ENCODE results near the gene ATF3.

The ATF3 gene

GRCh38 chr1:212587888-212588510 is 20.6 kb upstream of the ATF3 start:
- Histone ChIP-seq H3K27ac (ENCODE audit: low read length) (no peak overlapping the region), H3K36me3 (ENCODE audit: control insufficient read depth, low read depth, low read length) (no peaks in the 10 kb centered on the region), H3K27me3 (ENCODE audit: control insufficient read depth, insufficient read depth, low read length) (no peaks in the 10 kb centered on the region), H3K9ac (ENCODE audit: low read length) (no peak overlapping the region), H3K9me3 (ENCODE audit: control insufficient read depth, low read depth, low read length) (no peaks in the 10 kb centered on the region), H3K4me3 (ENCODE audit: low read length) (no peak overlapping the region), H3K4me1 (ENCODE audit: control insufficient read depth, low read depth, low read length) (peaks cover 4% of the 10 kb centered on the region)

DNA sequence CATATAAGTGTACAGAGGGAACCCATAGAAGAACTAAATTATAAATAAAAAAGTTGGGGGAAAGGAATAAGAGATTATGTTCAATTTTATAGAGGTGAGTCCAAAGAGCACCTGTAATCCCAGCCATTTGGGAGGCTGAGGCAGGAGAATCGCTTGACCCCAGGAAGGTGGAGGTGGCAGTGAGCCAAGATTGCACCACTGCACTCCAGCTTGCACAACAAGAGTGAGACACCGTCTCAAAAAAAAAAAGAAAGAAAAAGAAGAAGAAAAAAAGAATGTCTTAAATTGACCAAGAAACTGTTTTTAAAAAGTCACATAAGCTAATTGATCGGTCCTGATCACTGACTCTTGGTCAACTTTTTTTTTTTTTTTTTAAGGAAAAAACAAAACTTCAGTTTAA is 19.1 kb upstream of the ATF3 start:
- Histone ChIP-seq H3K9ac (ENCODE audit: low read length) (no peak overlapping the region), H3K9me3 (ENCODE audit: control insufficient read depth, low read depth, low read length) (no peaks in the 10 kb centered on the region)

DNA sequence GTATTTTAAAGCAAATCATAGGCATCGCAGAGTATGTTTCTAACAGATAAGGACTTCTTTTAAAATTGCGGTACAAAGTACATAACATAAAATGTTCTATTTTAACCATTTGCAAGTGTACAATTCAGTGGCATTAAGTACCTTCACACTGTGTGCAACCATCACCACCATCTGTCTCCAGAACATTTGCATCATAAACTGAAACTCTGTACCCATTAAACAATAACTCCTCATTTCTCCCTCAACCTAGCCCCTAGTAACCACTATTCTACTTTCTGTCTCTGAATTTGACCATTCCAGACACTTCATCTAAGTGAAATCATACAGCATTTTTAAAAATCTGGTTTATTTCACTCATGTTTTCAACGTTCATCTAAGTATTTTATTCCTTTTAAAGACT is 16.6 kb upstream of the ATF3 start:
- Histone ChIP-seq H3K27me3 (ENCODE audit: control insufficient read depth, insufficient read depth, low read length) (no peaks in the 10 kb centered on the region), H3K9me3 (ENCODE audit: control insufficient read depth, low read depth, low read length) (no peaks in the 10 kb centered on the region), H3K36me3 (ENCODE audit: control insufficient read depth, low read depth, low read length) (no peaks in the 10 kb centered on the region), H3K9ac (ENCODE audit: low read length) (no peak overlapping the region), H3K4me3 (ENCODE audit: low read length) (no peak overlapping the region), H3K27ac (ENCODE audit: low read length) (no peak overlapping the region), H3K4me1 (ENCODE audit: control insufficient read depth, low read depth, low read length) (peaks cover 14% of the 10 kb centered on the region)

More for the DNA sequence above, 19.1 kb upstream of the ATF3 start:
- H3K4me1 ChIP-seq (ENCODE audit: control insufficient read depth, low read depth, low read length), result peaks cover 4% of the 10 kb centered on the region
- no peak overlapping the region for H3K27ac ChIP-seq (ENCODE audit: low read length)
- no peak overlapping the region for H3K4me3 ChIP-seq (ENCODE audit: low read length)
- no peaks in the 10 kb centered on the region for H3K27me3 ChIP-seq (ENCODE audit: control insufficient read depth, insufficient read depth, low read length)
- no peaks in the 10 kb centered on the region for H3K36me3 ChIP-seq (ENCODE audit: control insufficient read depth, low read depth, low read length)

DNA sequence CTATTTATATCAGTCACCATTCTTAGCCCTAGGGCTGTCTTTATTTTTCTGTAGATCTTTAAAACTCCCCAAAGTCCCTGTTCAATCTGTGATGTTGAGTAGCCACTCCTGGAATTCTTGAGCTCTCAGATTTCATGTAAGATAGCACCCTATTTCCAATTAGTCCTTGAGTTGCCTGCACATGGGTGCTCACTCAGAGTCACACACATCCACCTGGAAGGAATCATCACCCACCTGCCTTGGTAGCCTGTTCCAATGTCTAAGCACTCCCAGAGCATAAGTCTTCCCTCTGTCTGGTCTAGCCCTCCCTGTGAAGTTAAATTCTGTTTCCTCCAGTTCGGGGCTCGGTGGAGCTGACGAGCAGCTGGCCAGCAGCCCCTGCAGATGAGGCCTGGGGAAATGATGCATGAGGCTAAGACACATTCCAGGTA is 14.7 kb upstream of the ATF3 start:
- Histone ChIP-seq H3K27ac (ENCODE audit: low read length) (no peak overlapping the region), H3K9me3 (ENCODE audit: control insufficient read depth, low read depth, low read length) (no peaks in the 10 kb centered on the region), H3K27me3 (ENCODE audit: control insufficient read depth, insufficient read depth, low read length) (no peaks in the 10 kb centered on the region), H3K4me1 (ENCODE audit: control insufficient read depth, low read depth, low read length) (peaks cover 10% of the 10 kb centered on the region), H3K36me3 (ENCODE audit: control insufficient read depth, low read depth, low read length) (no peaks in the 10 kb centered on the region), H3K9ac (ENCODE audit: low read length) (no peak overlapping the region), H3K4me3 (ENCODE audit: low read length) (no peak overlapping the region)

DNA sequence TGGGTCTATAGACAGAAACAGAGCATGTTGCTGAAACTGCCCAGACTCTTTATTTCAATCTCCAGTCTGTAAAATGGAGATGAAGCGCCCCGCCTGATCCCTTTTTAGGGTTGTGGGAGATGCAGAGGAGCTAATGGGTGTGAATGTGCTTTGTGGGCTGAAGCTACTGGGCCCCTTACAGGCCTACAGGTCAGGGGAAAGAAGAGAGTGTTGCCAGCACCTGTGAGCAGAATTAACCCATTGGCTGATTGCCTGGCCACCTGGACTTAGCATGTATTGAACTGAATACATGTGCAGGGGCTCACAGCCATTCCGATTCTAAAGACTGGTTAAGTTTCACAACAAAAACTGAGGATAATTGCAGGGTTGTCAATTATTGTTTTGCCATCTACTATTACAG is 13.9 kb upstream of the ATF3 start:
- Histone ChIP-seq H3K9me3 (ENCODE audit: control insufficient read depth, low read depth, low read length) (no peaks in the 10 kb centered on the region), H3K4me1 (ENCODE audit: control insufficient read depth, low read depth, low read length) (peaks cover 10% of the 10 kb centered on the region), H3K36me3 (ENCODE audit: control insufficient read depth, low read depth, low read length) (no peaks in the 10 kb centered on the region), H3K9ac (ENCODE audit: low read length) (no peak overlapping the region), H3K4me3 (ENCODE audit: low read length) (no peak overlapping the region), H3K27ac (ENCODE audit: low read length) (no peak overlapping the region), H3K27me3 (ENCODE audit: control insufficient read depth, insufficient read depth, low read length) (no peaks in the 10 kb centered on the region)

- no peaks in the 10 kb centered on the region for H3K36me3 ChIP-seq (ENCODE audit: control insufficient read depth, low read depth, low read length)
- H3K4me3 ChIP-seq (ENCODE audit: low read length), result no peak overlapping the region
- no peaks in the 10 kb centered on the region for H3K27me3 ChIP-seq (ENCODE audit: control insufficient read depth, insufficient read depth, low read length)
- H3K9ac ChIP-seq (ENCODE audit: low read length), result no peak overlapping the region
- H3K27ac ChIP-seq (ENCODE audit: low read length), result no peak overlapping the region
- H3K9me3 ChIP-seq (ENCODE audit: control insufficient read depth, low read depth, low read length), result no peaks in the 10 kb centered on the region
- H3K4me1 ChIP-seq (ENCODE audit: control insufficient read depth, low read depth, low read length), result peaks cover 10% of the 10 kb centered on the region
Measured at GRCh38 chr1:212595229-212595628, 13.3 kb upstream of the ATF3 start.

GRCh38 chr1:212595787-212596714 is 12.5 kb upstream of the ATF3 start:
- no peaks in the 10 kb centered on the region for H3K36me3 ChIP-seq (ENCODE audit: control insufficient read depth, low read depth, low read length)
- H3K27me3 ChIP-seq (ENCODE audit: control insufficient read depth, insufficient read depth, low read length), result no peaks in the 10 kb centered on the region
- H3K9ac ChIP-seq (ENCODE audit: low read length), result no peak overlapping the region
- H3K4me3 ChIP-seq (ENCODE audit: low read length), result no peak overlapping the region
- no peaks in the 10 kb centered on the region for H3K9me3 ChIP-seq (ENCODE audit: control insufficient read depth, low read depth, low read length)
- H3K4me1 ChIP-seq (ENCODE audit: control insufficient read depth, low read depth, low read length), result peaks cover 10% of the 10 kb centered on the region
- H3K27ac ChIP-seq (ENCODE audit: low read length), result no peak overlapping the region

DNA sequence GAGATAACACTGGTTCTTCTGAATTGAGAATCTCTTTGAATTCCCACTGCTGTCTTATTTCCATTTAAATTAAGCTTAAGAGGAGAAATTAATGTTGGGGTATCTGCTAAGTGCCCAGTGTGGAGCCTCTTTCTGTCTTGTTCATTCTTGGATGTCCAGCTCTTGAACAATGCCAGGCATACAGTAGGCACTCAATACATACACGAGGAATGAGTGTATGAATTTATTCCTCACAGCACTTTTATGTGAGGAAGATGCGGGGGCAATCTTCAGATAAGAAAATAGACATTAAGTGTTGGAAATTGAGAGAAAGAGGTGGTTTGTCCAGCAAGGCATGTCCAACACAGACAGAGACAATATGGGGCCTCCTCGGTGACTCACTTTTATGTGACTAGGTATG is 11.8 kb upstream of the ATF3 start:
- H3K4me3 ChIP-seq (ENCODE audit: low read length), result no peak overlapping the region

DNA sequence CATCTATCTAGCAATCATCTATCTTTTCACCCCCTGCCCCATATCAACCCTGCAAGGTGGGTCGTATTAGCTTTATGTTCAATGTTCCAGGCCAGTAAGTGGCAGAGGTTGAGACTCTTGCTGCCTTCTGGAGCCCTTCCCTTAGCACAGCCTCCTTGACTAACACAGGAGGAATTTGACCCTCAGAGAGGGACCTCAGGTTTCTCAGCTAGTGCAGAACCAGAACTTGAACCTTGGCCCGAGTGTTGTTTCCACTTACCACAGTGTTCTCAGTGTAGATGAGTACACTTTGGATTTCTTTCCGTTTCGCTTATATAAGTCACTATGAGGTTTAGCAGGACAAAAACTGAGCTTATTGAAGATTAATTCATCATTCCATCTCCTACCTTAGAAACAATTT is 11.1 kb upstream of the ATF3 start:
- H3K27me3 ChIP-seq (ENCODE audit: control insufficient read depth, insufficient read depth, low read length), result no peaks in the 10 kb centered on the region
- H3K36me3 ChIP-seq (ENCODE audit: control insufficient read depth, low read depth, low read length), result no peaks in the 10 kb centered on the region
- H3K9ac ChIP-seq (ENCODE audit: low read length), result no peak overlapping the region
- no peak overlapping the region for H3K4me3 ChIP-seq (ENCODE audit: low read length)
- H3K27ac ChIP-seq (ENCODE audit: low read length), result no peak overlapping the region
- H3K4me1 ChIP-seq (ENCODE audit: control insufficient read depth, low read depth, low read length), result peaks cover 10% of the 10 kb centered on the region
- no peaks in the 10 kb centered on the region for H3K9me3 ChIP-seq (ENCODE audit: control insufficient read depth, low read depth, low read length)

More for the DNA sequence above, 11.8 kb upstream of the ATF3 start:
- Histone ChIP-seq H3K9ac (ENCODE audit: low read length) (no peak overlapping the region), H3K27me3 (ENCODE audit: control insufficient read depth, insufficient read depth, low read length) (no peaks in the 10 kb centered on the region), H3K36me3 (ENCODE audit: control insufficient read depth, low read depth, low read length) (no peaks in the 10 kb centered on the region), H3K9me3 (ENCODE audit: control insufficient read depth, low read depth, low read length) (no peaks in the 10 kb centered on the region), H3K4me1 (ENCODE audit: control insufficient read depth, low read depth, low read length) (peaks cover 10% of the 10 kb centered on the region), H3K27ac (ENCODE audit: low read length) (no peak overlapping the region)

GRCh38 chr1:212600071-212600915 is 8.3 kb upstream of the ATF3 start:
- H3K36me3 ChIP-seq (ENCODE audit: control insufficient read depth, low read depth, low read length), result no peaks in the 10 kb centered on the region
- no peaks in the 10 kb centered on the region for H3K9me3 ChIP-seq (ENCODE audit: control insufficient read depth, low read depth, low read length)
- H3K27me3 ChIP-seq (ENCODE audit: control insufficient read depth, insufficient read depth, low read length), result peaks cover 10% of the 10 kb centered on the region
- no peak overlapping the region for H3K4me3 ChIP-seq (ENCODE audit: low read length)
- peaks cover 13% of the 10 kb centered on the region for H3K4me1 ChIP-seq (ENCODE audit: control insufficient read depth, low read depth, low read length)
- H3K9ac ChIP-seq (ENCODE audit: low read length), result no peak overlapping the region
- no peak overlapping the region for H3K27ac ChIP-seq (ENCODE audit: low read length)

GRCh38 chr1:212600980-212601379 is 7.6 kb upstream of the ATF3 start:
- H3K4me3 ChIP-seq (ENCODE audit: low read length), result no peak overlapping the region
- no peaks in the 10 kb centered on the region for H3K9me3 ChIP-seq (ENCODE audit: control insufficient read depth, low read depth, low read length)
- H3K36me3 ChIP-seq (ENCODE audit: control insufficient read depth, low read depth, low read length), result no peaks in the 10 kb centered on the region
- H3K4me1 ChIP-seq (ENCODE audit: control insufficient read depth, low read depth, low read length), result peaks cover 14% of the 10 kb centered on the region
- peaks cover 17% of the 10 kb centered on the region for H3K27me3 ChIP-seq (ENCODE audit: control insufficient read depth, insufficient read depth, low read length)
- H3K27ac ChIP-seq (ENCODE audit: low read length), result no peak overlapping the region
- no peak overlapping the region for H3K9ac ChIP-seq (ENCODE audit: low read length)
